GM12878 (cell line): ENCODE results near the gene NSFL1C.

Experiments used
- POLR2A ChIP-seq: IDR thresholded peaks from 2 replicates; pipeline ENCODE4 v1.6.1; 2011; ENCODE audit warnings: low read depth, mild to moderate bottlenecking, low read length
- RFX5 ChIP-seq: IDR thresholded peaks from 2 replicates; pipeline ENCODE4 v1.6.1; 2011; ENCODE audit warnings: low read depth, low read length, improper control_type of control experiment
- WRNIP1 ChIP-seq: IDR thresholded peaks from 2 replicates; pipeline ENCODE4 v1.6.1; 2011; ENCODE audit warnings: low read depth, low read length, improper control_type of control experiment, borderline replicate concordance

- TF ChIP-seq POLR2A (no peak), RFX5 (no peak), WRNIP1 (no peak)
Measured at GRCh38 chr20:1396264-1396663, 70.4 kb downstream of the NSFL1C start.
